Loucy (cell line): ENCODE measurements around the gene MGMT.

Experiments used
- H2AFZ ChIP-seq: fragments of 200-600 bp; sonication (generic); 2 replicates; pipeline ENCODE4 v1.6.0; 2016; ENCODE audit warnings: antibody characterized with exemption, mild to moderate bottlenecking, low read length, moderate library complexity
- H3F3A ChIP-seq: fragments of 200-600 bp; 2 replicates; pipeline ENCODE4 v1.6.0; 2016; ENCODE audit warnings: antibody characterized with exemption, low read depth, mild to moderate bottlenecking
- H3K27me3 ChIP-seq: fragments of 200-600 bp; sonication (generic); 2 replicates; pipeline ENCODE4 v1.6.1; 2014; ENCODE audit warnings: low read length, mild to moderate bottlenecking; ENCODE audit not compliant: insufficient read depth, poor library complexity, severe bottlenecking
- H3K36me3 ChIP-seq: fragments of 200-600 bp; sonication (generic); 2 replicates; pipeline ENCODE4 v1.6.1; 2016; ENCODE audit warnings: low read length; ENCODE audit not compliant: insufficient read depth
- H3K4me1 ChIP-seq: fragments of 200-600 bp; sonication (generic); 2 replicates; pipeline ENCODE4 v1.5.1; 2014; ENCODE audit warnings: low read length, mild to moderate bottlenecking; ENCODE audit not compliant: insufficient read depth, poor library complexity, severe bottlenecking
- H3K4me2 ChIP-seq: fragments of 200-600 bp; sonication (generic); 2 replicates; pipeline ENCODE4 v1.6.0; 2014; ENCODE audit warnings: antibody characterized with exemption, low read length, low read depth, mild to moderate bottlenecking; ENCODE audit not compliant: poor library complexity, severe bottlenecking
- H3K4me3 ChIP-seq: fragments of 200-600 bp; sonication (generic); 2 replicates; pipeline ENCODE4 v1.5.1; 2014; ENCODE audit warnings: low read length, mild to moderate bottlenecking, mixed read lengths; ENCODE audit not compliant: poor library complexity, severe bottlenecking
- H3K79me2 ChIP-seq: fragments of 200-600 bp; sonication (generic); 2 replicates; pipeline ENCODE4 v1.6.1; 2014; ENCODE audit warnings: low read length; ENCODE audit not compliant: insufficient read depth
- H3K9ac ChIP-seq: fragments of 200-600 bp; sonication (generic); 2 replicates; pipeline ENCODE4 v1.6.0; 2014; ENCODE audit warnings: mild to moderate bottlenecking, low read depth, low read length, moderate library complexity; ENCODE audit not compliant: poor library complexity, severe bottlenecking
- H3K9me2 ChIP-seq: fragments of 200-600 bp; sonication (generic); replicated peaks from 2 replicates; pipeline ENCODE4 v1.6.1; 2016; ENCODE audit warnings: low read depth, low read length, mixed read lengths
- H3K9me3 ChIP-seq: fragments of 200-600 bp; sonication (generic); 2 replicates; pipeline ENCODE4 v1.6.1; 2014; ENCODE audit warnings: mild to moderate bottlenecking, antibody characterized with exemption, low read length, low read depth; ENCODE audit not compliant: insufficient read depth
- H4K20me1 ChIP-seq: fragments of 200-600 bp; sonication (generic); 2 replicates; pipeline ENCODE4 v1.6.0; 2014; ENCODE audit warnings: antibody characterized with exemption, low read length, mild to moderate bottlenecking; ENCODE audit not compliant: insufficient read depth, poor library complexity, severe bottlenecking
- EZH2phosphoT487 ChIP-seq: fragments of 200-600 bp; IDR thresholded peaks from 2 replicates; pipeline ENCODE4 v1.6.1; 2018; ENCODE audit warnings: antibody characterized with exemption, mild to moderate bottlenecking, moderate library complexity, borderline replicate concordance
- TF ChIP-seq, protein P1 (sequence below): fragments of 200-600 bp; sonication (generic); conservative IDR thresholded peaks from 2 replicates; pipeline ENCODE4 v1.5.1; 2014; ENCODE audit warnings: mild to moderate bottlenecking, antibody characterized with exemption, low read length

The MGMT gene

GRCh38 chr10:129683920-129684319 lies 216.9 kb downstream of the MGMT start:
- H4K20me1 ChIP-seq, result no peaks in the 10 kb centered on the region
- no peak overlapping the region for H3K4me3 ChIP-seq
- no peaks in the 10 kb centered on the region for H3K9me2 ChIP-seq
- no peaks in the 10 kb centered on the region for H3K79me2 ChIP-seq
- H2AFZ ChIP-seq, result no peak overlapping the region
- H3K27me3 ChIP-seq, result no peaks in the 10 kb centered on the region
- no peaks in the 10 kb centered on the region for H3F3A ChIP-seq
- no peak overlapping the region for H3K9ac ChIP-seq
- H3K4me2 ChIP-seq, result no peak overlapping the region
- H3K36me3 ChIP-seq, result no peaks in the 10 kb centered on the region
- H3K9me3 ChIP-seq, result no peaks in the 10 kb centered on the region
- H3K4me1 ChIP-seq, result peaks cover 6% of the 10 kb centered on the region
- TF ChIP-seq, protein P1, sequence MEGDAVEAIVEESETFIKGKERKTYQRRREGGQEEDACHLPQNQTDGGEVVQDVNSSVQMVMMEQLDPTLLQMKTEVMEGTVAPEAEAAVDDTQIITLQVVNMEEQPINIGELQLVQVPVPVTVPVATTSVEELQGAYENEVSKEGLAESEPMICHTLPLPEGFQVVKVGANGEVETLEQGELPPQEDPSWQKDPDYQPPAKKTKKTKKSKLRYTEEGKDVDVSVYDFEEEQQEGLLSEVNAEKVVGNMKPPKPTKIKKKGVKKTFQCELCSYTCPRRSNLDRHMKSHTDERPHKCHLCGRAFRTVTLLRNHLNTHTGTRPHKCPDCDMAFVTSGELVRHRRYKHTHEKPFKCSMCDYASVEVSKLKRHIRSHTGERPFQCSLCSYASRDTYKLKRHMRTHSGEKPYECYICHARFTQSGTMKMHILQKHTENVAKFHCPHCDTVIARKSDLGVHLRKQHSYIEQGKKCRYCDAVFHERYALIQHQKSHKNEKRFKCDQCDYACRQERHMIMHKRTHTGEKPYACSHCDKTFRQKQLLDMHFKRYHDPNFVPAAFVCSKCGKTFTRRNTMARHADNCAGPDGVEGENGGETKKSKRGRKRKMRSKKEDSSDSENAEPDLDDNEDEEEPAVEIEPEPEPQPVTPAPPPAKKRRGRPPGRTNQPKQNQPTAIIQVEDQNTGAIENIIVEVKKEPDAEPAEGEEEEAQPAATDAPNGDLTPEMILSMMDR, result no peak
- TF ChIP-seq EZH2phosphoT487, result no peak

- Histone ChIP-seq H3K9ac (no peak overlapping the region), H3K9me2 (no peaks in the 10 kb centered on the region), H3K4me3 (no peak overlapping the region), H3K9me3 (no peaks in the 10 kb centered on the region), H3K79me2 (no peaks in the 10 kb centered on the region), H3K36me3 (no peaks in the 10 kb centered on the region), H3K4me2 (no peak overlapping the region), H3K27me3 (no peaks in the 10 kb centered on the region), H4K20me1 (no peaks in the 10 kb centered on the region), H2AFZ (no peak overlapping the region), H3K4me1 (peaks cover 19% of the 10 kb centered on the region), H3F3A (no peaks in the 10 kb centered on the region)
- no peak for TF ChIP-seq EZH2phosphoT487
- TF ChIP-seq, protein P1, result no peak
Observed at GRCh38 chr10:129685271-129685670, 218.2 kb downstream of the MGMT start.

GRCh38 chr10:129689671-129690071 lies 222.6 kb downstream of the MGMT start:
- H3K4me1 ChIP-seq, result peaks cover 21% of the 10 kb centered on the region
- no peaks in the 10 kb centered on the region for H3F3A ChIP-seq
- H3K36me3 ChIP-seq, result no peaks in the 10 kb centered on the region
- H3K9me2 ChIP-seq, result no peaks in the 10 kb centered on the region
- TF ChIP-seq, protein P1, result no peak
- no peak for TF ChIP-seq EZH2phosphoT487
- no peak overlapping the region for H3K4me3 ChIP-seq
- no peak overlapping the region for H2AFZ ChIP-seq
- H3K27me3 ChIP-seq, result no peaks in the 10 kb centered on the region
- H3K79me2 ChIP-seq, result no peaks in the 10 kb centered on the region
- H3K4me2 ChIP-seq, result no peak overlapping the region
- no peaks in the 10 kb centered on the region for H4K20me1 ChIP-seq
- no peak overlapping the region for H3K9ac ChIP-seq
- H3K9me3 ChIP-seq, result no peaks in the 10 kb centered on the region
